Measurements from ENCODE around the gene RASSF3.

GRCh38 chr12:64612843-64613242, 2.5 kb downstream of the RASSF3 start:
- TF ChIP-seq, protein P1, sequence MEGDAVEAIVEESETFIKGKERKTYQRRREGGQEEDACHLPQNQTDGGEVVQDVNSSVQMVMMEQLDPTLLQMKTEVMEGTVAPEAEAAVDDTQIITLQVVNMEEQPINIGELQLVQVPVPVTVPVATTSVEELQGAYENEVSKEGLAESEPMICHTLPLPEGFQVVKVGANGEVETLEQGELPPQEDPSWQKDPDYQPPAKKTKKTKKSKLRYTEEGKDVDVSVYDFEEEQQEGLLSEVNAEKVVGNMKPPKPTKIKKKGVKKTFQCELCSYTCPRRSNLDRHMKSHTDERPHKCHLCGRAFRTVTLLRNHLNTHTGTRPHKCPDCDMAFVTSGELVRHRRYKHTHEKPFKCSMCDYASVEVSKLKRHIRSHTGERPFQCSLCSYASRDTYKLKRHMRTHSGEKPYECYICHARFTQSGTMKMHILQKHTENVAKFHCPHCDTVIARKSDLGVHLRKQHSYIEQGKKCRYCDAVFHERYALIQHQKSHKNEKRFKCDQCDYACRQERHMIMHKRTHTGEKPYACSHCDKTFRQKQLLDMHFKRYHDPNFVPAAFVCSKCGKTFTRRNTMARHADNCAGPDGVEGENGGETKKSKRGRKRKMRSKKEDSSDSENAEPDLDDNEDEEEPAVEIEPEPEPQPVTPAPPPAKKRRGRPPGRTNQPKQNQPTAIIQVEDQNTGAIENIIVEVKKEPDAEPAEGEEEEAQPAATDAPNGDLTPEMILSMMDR (conservative IDR thresholded peaks at IDR 0.05; ENCODE audit: low read length): no peak
- no peak for TF ChIP-seq EZH2phosphoT487 (IDR thresholded peaks at IDR 0.05; ENCODE audit: borderline replicate concordance)
